GM18505 (cell line): ENCODE data around the gene CTSW.

Source experiments
- ATAC-seq: cut with Tn5 transposase; IDR thresholded peaks from one replicate; pipeline ENCODE4 v1.9.1; 2021; ENCODE audit not compliant: unreplicated experiment
- POLR2A ChIP-seq: IDR thresholded peaks from 4 replicates; pipeline ENCODE4 v1.6.1; 2011; ENCODE audit warnings: borderline replicate concordance; ENCODE audit not compliant: insufficient read depth, insufficient read length; ENCODE audit errors: extremely low read depth

CTSW gene

DNA sequence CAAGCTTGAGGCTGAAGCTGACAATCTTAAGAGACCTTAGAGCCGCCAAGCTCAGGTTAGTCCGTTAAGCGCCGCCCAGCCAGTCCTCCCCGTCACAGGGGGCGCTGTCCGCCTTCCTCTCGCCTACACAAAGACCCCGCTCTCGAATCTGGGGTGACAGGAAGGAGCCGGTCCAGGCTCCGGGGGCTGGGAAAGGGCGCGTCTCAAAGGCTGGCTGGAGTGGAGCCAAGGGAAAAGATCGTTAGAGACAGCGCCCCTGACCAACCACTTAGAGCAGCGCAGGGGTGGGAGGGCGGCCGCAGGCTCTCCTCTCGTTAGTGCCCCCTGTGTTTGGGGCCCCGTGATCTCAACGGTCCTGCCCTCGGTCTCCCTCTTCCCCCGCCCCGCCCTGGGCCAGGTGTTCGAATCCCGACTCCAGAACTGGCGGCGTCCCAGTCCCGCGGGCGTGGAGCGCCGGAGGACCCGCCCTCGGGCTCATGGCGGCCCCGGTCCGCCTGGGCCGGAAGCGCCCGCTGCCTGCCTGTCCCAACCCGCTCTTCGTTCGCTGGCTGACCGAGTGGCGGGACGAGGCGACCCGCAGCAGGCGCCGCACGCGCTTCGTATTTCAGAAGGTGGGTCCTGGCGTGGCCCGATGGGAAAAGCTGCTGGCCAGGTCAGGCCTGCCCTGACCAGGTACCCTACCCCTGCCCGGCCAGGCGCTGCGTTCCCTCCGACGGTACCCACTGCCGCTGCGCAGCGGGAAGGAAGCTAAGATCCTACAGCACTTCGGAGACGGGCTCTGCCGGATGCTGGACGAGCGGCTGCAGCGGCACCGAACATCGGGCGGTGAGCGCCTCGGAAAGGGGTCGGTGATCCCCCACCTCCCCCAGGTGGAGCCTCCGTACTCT, 19.1 kb upstream of the CTSW start, which contains the start of gene MUS81:
Gene MUS81 (plus strand): TSS at position 156 of the 887 bp plus-strand sequence. CDS start 321 bp downstream, at position 477.
- peak; percentile 22 for ATAC-seq
- TF ChIP-seq POLR2A: peak; percentile 73

DNA sequence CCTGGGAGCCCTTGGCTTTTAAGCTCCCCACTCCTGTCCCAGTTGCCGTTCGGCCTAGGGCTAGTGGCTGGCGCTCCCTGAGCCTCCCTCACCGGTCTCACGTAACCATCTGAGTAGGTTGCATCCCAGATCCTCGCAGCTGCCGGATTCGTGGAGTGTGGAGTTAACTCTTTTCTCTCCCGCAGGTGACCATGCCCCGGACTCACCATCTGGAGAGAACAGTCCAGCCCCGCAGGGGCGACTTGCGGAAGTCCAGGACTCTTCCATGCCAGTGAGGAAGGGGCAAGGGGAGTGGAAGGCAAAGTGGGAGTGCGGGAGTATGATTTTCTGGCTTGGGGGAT, 18.5 kb upstream of the CTSW start:
- no peak for TF ChIP-seq POLR2A
- no peak for ATAC-seq

DNA sequence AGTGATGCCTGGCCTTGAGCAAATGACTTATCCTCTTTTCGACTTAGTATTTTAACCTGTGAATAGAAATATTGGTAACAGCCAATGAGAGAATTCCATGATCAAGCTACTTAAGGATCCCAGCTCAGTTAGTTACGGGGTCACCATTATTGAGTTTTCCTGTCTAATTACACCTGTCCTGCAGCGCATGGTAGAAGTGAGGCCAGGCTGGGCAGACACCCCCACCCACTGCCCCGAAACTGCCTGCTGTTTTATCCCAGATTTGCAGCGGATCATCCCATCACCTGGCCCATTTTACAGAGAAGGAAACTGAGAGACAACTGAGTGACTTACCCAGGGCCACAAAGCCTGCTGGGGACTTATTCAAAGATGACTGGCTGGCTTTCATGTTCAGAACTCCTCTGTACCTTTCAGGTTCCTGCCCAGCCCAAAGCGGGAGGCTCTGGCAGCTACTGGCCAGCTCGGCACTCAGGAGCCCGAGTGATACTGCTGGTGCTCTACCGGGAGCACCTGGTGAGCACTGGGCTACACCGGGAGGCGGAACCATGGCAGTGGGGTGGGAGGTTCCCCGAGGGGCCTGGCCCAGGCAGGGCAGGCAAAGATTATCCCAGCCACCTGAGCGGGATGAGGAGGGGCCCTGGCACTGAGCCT, 18.0 kb upstream of the CTSW start:
- ATAC-seq: no peak
- no peak for TF ChIP-seq POLR2A

DNA sequence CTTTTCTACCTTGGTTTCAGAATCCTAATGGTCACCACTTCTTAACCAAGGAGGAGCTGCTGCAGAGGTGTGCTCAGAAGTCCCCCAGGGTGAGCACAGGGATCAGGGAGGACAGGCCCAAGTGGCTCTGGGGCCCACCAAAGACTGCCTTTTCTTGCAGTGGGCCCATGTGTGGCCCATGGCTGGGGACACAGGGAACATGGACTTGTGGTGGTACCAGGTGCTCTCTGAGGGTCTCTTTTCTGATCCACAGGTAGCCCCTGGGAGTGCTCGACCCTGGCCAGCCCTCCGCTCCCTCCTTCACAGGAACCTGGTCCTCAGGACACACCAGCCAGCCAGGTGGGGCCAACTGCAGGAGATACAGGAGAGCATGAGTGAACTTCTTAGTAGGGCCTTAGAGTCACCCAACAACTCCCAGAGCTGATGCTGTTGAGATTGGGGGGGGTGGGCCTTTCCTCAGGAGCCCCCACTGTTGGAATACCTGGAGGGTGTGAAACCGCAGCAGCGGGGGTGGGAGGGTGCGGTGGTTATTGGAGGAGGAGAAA, 17.4 kb upstream of the CTSW start:
- no peak for ATAC-seq
- no peak for TF ChIP-seq POLR2A

DNA sequence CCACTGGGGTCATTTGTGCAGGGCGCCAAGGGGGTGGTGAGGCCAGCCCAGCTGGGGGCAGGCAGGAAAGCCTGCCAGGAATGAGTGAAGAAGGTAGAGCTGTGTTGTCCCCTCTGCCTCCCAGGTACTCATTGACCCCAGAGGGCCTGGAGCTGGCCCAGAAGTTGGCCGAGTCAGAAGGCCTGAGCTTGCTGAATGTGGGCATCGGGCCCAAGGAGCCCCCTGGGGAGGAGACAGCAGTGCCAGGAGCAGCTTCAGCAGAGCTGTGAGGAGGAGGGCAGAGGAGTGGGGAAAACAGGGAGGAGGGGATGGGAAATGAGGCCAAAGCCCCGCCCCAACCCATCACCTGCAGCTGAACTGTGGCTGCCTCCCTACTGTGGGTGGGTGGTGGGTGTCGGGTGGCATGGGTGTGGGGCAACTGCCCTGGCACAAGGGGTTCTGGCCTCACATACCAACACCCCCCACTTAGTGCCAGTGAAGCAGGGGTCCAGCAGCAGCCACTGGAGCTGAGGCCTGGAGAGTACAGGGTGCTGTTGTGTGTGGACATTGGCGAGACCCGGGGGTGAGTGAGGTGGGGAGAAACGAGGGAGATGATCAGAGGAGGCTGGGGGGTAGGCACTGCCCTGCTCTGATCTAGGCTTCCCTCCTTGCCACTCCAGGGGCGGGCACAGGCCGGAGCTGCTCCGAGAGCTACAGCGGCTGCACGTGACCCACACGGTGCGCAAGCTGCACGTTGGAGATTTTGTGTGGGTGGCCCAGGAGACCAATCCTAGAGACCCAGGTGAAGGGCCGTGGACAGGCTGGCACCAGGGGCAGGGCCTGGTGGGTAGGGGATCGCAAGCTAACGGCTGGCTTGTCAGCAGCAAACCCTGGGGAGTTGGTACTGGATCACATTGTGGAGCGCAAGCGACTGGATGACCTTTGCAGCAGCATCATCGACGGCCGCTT, 16.4 kb upstream of the CTSW start:
- ATAC-seq: no peak
- TF ChIP-seq POLR2A: no peak

DNA sequence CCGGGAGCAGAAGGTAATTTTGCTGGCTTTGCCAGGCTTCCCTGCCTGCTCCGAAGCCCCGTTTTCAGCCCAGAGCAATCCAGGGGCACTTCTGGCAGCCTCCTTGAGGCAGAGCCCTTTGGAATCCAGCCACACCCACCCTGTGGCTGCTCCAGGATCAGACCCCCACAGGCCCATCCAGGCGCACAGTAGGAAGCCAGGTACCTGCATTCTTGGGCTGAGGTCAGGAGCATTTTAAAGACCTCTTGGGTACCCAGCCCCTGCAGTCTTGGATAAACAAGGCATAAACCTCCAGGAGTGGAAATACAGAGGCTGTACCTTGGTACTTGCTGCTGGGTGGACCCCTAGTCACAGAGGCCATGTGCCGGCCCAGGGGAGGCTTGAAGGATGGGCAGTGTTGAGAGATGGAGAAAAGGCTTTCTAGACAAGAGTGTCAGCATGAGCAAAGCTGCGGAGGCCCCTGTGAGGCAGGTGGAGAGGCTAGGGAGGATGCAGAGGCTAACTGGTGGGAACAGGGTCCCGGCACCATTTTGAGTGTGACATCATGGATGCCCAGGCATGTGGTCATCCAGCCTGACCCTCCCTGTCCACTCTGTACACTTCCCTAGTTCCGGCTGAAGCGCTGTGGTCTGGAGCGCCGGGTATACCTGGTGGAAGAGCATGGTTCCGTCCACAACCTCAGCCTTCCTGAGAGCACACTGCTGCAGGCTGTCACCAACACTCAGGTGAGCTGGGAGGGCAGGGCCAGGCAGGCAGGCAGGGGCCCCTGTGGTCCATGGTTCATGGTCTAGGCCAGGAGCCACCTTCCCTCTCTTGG, 15.5 kb upstream of the CTSW start:
- ATAC-seq: no peak
- TF ChIP-seq POLR2A: peak; percentile 7

DNA sequence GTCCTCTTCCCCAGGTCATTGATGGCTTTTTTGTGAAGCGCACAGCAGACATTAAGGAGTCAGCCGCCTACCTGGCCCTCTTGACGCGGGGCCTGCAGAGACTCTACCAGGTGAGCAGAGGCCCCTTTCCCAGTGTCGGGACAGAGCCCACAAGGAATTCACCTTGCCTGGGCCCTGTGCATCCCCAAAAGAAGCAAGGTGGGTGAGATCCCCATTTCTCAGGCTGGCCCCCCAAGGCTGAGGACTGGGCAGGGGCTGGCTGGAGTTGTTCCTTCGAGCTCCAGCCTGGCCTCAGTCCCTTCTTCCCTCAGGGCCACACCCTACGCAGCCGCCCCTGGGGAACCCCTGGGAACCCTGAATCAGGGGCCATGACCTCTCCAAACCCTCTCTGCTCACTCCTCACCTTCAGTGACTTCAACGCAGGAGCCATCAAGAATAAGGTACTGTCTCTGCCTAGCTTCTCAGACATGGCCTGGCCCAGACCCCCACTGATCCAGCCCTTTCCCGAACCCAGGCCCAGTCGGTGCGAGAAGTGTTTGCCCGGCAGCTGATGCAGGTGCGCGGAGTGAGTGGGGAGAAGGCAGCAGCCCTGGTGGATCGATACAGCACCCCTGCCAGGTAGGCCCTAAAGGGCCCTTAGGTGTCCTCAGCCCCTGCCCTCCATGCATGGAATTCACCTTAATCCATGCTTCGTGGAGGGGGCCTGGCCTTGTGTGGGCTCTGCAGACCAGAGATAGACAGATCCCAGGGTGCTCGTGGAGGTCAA, 14.7 kb upstream of the CTSW start:
- ATAC-seq: no peak
- TF ChIP-seq POLR2A: no peak

DNA sequence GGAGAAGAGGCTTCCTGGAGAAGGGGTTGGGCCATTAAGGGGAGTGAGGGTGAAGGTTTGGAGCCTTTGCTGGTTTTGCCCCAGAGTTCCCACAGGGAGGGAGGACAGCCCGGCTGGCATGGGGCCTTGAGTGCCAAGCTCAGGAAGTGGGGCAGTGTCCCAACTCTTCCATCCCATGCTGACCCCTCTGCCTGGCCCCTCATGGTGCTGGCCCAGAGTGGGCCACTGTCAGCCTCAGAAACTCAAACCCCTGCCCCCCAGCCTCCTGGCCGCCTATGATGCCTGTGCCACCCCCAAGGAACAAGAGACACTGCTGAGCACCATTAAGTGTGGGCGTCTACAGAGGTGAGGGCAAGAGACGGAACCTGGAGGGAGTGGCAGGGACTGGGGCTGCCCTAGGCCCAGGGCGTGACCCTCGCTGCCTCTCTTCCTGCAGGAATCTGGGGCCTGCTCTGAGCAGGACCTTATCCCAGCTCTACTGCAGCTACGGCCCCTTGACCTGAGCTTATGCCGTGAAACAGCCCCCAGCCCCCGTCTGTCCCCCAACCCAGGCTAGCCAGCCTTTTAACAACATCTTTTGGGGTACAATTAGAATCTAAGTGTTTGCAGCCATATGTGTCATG, 14.0 kb upstream of the CTSW start:
- no peak for ATAC-seq
- TF ChIP-seq POLR2A: no peak

DNA sequence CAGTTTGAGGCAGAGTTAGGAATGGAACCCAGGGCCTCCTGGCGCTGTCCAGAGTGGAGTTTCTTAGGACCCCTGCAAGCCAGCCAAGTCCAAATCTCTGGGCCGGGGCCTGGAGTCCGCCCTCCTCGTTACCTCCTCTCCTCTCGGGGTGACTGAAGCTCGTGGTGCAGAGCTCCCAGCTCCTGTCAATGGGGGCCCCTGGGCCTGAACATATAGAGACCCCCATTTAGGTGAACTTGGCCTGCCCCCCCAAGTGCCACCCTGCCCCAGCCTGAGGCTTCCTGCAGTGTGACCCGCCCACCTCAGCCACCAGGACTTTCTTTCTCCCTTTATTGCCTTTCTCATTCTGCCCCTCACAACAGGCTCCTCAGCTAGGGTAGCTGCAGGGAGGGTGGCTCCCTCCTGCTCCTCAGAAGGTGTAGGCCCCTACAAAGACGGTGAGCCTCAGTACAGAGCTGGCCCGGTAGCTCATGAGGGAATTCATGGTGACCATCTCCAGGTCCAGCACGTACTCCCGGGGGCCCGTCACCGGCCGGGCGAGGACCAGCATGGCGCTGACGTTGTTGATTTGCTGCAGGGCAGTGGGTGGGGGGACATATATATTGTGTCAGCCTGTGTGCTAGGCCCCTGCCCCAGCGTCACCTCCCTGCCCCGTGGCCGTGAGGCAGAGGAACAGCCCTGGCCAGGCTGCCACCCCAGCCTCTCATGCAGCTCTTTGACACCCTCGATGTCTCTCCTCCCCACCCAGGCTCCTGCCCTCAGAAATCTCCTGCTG, 12.9 kb upstream of the CTSW start:
- ATAC-seq: no peak
- TF ChIP-seq POLR2A: no peak

DNA sequence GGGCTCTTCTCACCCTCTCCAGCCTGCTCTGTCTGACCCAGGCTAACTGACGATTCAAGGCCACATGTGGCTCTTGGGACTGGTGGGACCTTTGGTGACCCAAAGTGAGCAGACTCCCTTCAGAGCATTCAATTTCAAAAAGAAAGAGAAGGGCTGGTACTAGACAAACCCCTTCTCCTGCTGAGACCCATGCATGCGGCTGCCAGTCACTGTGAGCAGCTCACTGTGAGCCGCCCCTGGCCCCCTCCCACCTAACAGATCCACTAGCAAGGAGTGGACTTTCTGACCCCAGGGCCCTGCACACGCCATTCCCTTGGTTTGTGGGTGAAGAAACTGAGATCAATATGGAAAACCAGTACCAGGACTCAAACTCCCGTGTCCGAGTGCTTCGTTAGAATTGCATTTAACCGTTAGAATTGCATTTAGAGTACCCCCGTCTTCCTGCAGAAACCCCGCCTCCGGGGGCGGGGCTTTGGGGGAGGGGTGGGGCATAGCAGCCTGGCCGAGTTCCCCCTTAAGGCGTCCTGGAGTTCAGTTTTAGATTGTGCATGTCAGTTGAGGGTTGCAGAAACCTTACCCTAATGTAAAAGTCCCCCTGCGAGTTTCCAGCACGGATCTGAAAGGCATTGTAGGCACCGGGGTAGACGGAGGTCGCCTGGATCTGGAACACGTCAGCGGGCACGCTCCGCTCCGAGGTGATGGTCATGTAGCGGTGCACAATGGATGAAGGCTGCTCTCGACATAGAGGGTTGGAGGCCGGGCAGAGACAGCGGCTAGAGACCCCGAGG, 12.2 kb upstream of the CTSW start:
- TF ChIP-seq POLR2A: no peak
- no peak for ATAC-seq
